AG09319 (cell line): ENCODE results near the gene ZSWIM9.

Experiments
- DNase-seq: peaks from one replicate; pipeline ENCODE4 v3.0.0-alpha.2; 2010; ENCODE audit warnings: low read depth; ENCODE audit errors: extremely low read depth
- TF ChIP-seq, protein P1 (sequence below): IDR thresholded peaks from 2 replicates; pipeline ENCODE4 v1.5.1; 2011; ENCODE audit warnings: low read depth, mild to moderate bottlenecking, inconsistent platforms, low read length, moderate library complexity

Gene ZSWIM9

GRCh38 chr19:48135411-48135810 is 35.1 kb upstream of the ZSWIM9 start:
- DNase-seq = no peak

GRCh38 chr19:48136547-48136946 is 33.9 kb upstream of the ZSWIM9 start:
- TF ChIP-seq, protein P1, sequence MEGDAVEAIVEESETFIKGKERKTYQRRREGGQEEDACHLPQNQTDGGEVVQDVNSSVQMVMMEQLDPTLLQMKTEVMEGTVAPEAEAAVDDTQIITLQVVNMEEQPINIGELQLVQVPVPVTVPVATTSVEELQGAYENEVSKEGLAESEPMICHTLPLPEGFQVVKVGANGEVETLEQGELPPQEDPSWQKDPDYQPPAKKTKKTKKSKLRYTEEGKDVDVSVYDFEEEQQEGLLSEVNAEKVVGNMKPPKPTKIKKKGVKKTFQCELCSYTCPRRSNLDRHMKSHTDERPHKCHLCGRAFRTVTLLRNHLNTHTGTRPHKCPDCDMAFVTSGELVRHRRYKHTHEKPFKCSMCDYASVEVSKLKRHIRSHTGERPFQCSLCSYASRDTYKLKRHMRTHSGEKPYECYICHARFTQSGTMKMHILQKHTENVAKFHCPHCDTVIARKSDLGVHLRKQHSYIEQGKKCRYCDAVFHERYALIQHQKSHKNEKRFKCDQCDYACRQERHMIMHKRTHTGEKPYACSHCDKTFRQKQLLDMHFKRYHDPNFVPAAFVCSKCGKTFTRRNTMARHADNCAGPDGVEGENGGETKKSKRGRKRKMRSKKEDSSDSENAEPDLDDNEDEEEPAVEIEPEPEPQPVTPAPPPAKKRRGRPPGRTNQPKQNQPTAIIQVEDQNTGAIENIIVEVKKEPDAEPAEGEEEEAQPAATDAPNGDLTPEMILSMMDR = no peak
- DNase-seq = no peak

More at GRCh38 chr19:48135411-48135810, 35.1 kb upstream of the ZSWIM9 start:
- TF ChIP-seq, protein P1 = no peak

- TF ChIP-seq, protein P1 = no peak
Observed at GRCh38 chr19:48137411-48137810, 33.1 kb upstream of the ZSWIM9 start.

GRCh38 chr19:48139053-48139452 is 31.4 kb upstream of the ZSWIM9 start:
- TF ChIP-seq, protein P1 = no peak
- no peak for DNase-seq

More at GRCh38 chr19:48137411-48137810, 33.1 kb upstream of the ZSWIM9 start:
- DNase-seq = no peak

DNA sequence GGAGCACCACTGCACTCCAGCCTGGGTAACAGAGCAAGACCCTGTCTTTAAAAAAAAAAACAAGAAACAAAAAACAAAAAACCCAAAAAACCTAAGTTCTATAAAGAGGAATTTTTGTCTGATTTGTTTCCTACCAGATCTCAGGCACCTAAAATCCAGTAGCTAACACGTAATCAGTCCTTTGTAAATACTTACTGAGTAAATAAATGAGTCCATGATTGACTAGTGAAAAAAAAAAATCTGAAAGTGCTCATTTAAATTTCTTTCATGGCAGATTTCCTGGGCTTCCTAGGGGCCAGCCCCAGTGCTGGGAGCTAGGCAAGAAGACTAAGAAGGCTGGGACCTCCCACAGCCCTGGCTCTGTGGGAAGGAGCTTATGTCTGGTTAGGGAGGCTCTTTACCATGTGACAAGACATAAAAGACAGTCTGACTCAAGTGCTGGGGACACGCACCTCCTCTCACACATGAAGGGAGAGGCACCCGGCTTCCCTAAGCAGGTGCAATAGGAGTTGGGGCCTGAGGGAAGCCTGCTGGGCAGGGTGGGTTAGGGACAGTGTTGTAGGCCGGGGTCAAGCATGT is 22.8 kb upstream of the ZSWIM9 start:
- TF ChIP-seq, protein P1 = no peak
- DNase-seq = no peak

DNA sequence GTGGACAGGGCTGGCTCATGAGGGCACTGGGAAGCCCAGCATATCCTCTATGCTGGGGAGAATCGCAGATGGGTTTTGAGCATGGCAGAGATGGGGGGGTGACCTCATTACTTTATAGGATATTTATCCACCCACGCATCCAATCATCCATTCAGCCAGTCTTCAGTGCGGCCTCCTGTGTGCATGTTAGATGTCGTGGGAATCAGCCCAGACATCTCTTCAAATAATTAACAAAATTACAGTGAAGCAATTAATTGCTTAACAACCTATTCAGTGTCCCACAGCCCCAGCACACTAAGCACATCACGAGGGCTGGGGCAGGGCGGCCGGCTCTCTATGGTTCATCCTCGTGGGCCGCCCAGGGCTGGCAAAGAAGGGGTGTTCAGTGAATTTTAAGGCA is 21.9 kb upstream of the ZSWIM9 start:
- no peak for DNase-seq
- TF ChIP-seq, protein P1 = no peak

DNA sequence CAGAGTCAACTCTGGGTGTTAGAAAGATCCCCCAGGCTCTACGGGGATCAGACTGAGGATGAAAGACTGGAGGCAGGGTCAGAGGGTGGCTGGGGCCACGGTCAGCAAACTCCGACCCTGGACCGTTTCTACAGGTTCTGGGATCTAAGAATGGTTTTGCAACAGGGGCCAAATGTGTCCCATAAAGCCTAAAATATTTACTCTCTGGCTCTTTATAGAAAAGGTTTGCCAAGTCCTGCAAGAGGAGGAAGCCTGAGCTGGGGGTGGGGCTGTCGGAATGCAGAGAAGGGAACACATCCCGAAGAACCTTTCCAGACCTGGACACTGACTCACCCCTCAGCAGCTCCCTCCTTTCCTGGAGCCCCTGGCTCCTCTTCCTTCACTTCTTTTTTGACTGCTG is 21.1 kb upstream of the ZSWIM9 start:
- TF ChIP-seq, protein P1 = no peak

More for the DNA sequence above, 21.1 kb upstream of the ZSWIM9 start:
- no peak for DNase-seq
